Caco-2 (cell line): Measurements from ENCODE around the gene ZNF90. TPM values are rescaled to one million over a fixed set of nuclear protein-coding genes. Genes with fewer than 3 reads are reported as not detected.

Source experiments
- BruUV-seq: library from RNA; stranded (reverse); fragments of 400-500 nt; replicated peaks from 2 replicates; lab custom pipeline; 2021; lab: Mats Ljungman, UMichigan
- CTCF ChIA-PET: fragments of 300-600 bp; sonication (Branson Sonifier 250); formaldehyde crosslinking; loops from one replicate; lab custom pipeline; 2022; ENCODE audit warnings: antibody characterized with exemption; lab: Charles Lee
- POLR2A ChIA-PET: fragments of 300-600 bp; sonication (Branson Sonifier 250); formaldehyde crosslinking; loops from one replicate; lab custom pipeline; 2022; ENCODE audit warnings: antibody characterized with exemption; lab: Charles Lee
- DNase-seq, 2 experiments: peaks; one replicate each; pipeline versions ENCODE4 v3.0.0 to v3.0.0-alpha.2; 2020 to 2022
- H3K27me3 ChIP-seq: replicated peaks from 2 replicates; pipeline ENCODE4 v1.6.0; 2011; ENCODE audit warnings: low read length; ENCODE audit not compliant: control insufficient read depth, insufficient read depth
- H3K36me3 ChIP-seq: 2 replicates; pipeline ENCODE4 v1.5.1; 2011; ENCODE audit warnings: low read length; ENCODE audit not compliant: control insufficient read depth, insufficient read depth
- H3K4me1 ChIP-seq: fragments of 250-450 bp; sonication (Bioruptor Pico); 2 replicates; pipeline ENCODE4 v1.5.1; 2020; ENCODE audit warnings: mild to moderate bottlenecking
- H3K4me3 ChIP-seq: 2 replicates; pipeline ENCODE4 v1.5.1; 2011; ENCODE audit warnings: low read depth, mild to moderate bottlenecking, control low read depth, low read length
- H3K9me3 ChIP-seq: fragments of 250-450 bp; sonication (Bioruptor Pico); 2 replicates; pipeline ENCODE4 v1.5.1; 2020; ENCODE audit warnings: mild to moderate bottlenecking, moderate library complexity
- H3K27ac Mint-ChIP-seq: one replicate; pipeline ENCODE4 v1.8.0; 2022; ENCODE audit warnings: mixed read lengths; ENCODE audit not compliant: unreplicated experiment
- H3K27me3 Mint-ChIP-seq: one replicate; pipeline ENCODE4 v1.8.0; 2022; ENCODE audit warnings: mixed read lengths; ENCODE audit not compliant: insufficient read depth, unreplicated experiment
- H3K36me3 Mint-ChIP-seq: one replicate; pipeline ENCODE4 v1.8.0; 2022; ENCODE audit warnings: mild to moderate bottlenecking, mixed read lengths; ENCODE audit not compliant: insufficient read depth, unreplicated experiment
- H3K4me1 Mint-ChIP-seq: one replicate; pipeline ENCODE4 v1.8.0; 2022; ENCODE audit warnings: low read depth, mixed read lengths; ENCODE audit not compliant: unreplicated experiment
- H3K4me3 Mint-ChIP-seq: one replicate; pipeline ENCODE4 v1.8.0; 2022; ENCODE audit warnings: mild to moderate bottlenecking, moderate library complexity, mixed read lengths; ENCODE audit not compliant: unreplicated experiment
- H3K9me3 Mint-ChIP-seq: one replicate; pipeline ENCODE4 v1.8.0; 2022; ENCODE audit warnings: mixed read lengths; ENCODE audit not compliant: unreplicated experiment
- CTCF ChIP-seq, 2 experiments: fragments of 200-600 bp in 1 of 2; IDR thresholded peaks; 1 replicate in 1 of 2; 2 replicates in 1 of 2; pipeline versions ENCODE4 v1.5.1 to v1.8.0; 2011 to 2022; ENCODE audit warnings: antibody characterized with exemption in 1 of 2, control low read depth in 1 of 2, inconsistent platforms in 1 of 2, low read depth in 1 of 2, low read length in 1 of 2, mild to moderate bottlenecking in 1 of 2, moderate library complexity in 1 of 2; ENCODE audit not compliant: insufficient read depth in 1 of 2, severe bottlenecking in 1 of 2, unreplicated experiment in 1 of 2
- intact Hi-C: fragments of 100-400 bp; cut with micrococcal nuclease; formaldehyde crosslinking; loops from one replicate; pipeline ENCODE4 v1.10.0; 2022; ENCODE audit not compliant: unreplicated experiment
- total RNA-seq: library from RNA; stranded (reverse); gene quantifications from 2 replicates; pipeline ENCODE4 v1.2.3, GENCODE V29; 2022

Gene ZNF90
- total RNA-seq, 1 experiment from 2014 or later: 7.1 TPM

GRCh38 chr19:20164456-20164855 is 86.7 kb downstream of the ZNF90 start:
- Mint-ChIP-seq H3K4me3 (no peak overlapping the region), H3K36me3 (no peaks in the 10 kb centered on the region), H3K9me3 (peaks cover 32% of the 10 kb centered on the region), H3K27ac (no peak overlapping the region), H3K27me3 (no peaks in the 10 kb centered on the region), H3K4me1 (no peaks in the 10 kb centered on the region)
- Histone ChIP-seq H3K27me3 (no peaks in the 10 kb centered on the region), H3K4me1 (no peaks in the 10 kb centered on the region), H3K36me3 (no peaks in the 10 kb centered on the region), H3K9me3 (peaks cover 9% of the 10 kb centered on the region; the same call in 1 of the 2 replicates), H3K4me3 (no peak overlapping the region)
- BruUV-seq: no TSS peak
- intact Hi-C loops: no loop called here
- no peak for TF ChIP-seq CTCF (IDR thresholded peaks at IDR 0.05; ENCODE audit: insufficient read depth in 1 of 2, low read depth in 1 of 2, low read length in 1 of 2, severe bottlenecking in 1 of 2, unreplicated experiment in 1 of 2)
- ChIA-PET POLR2A (no interaction called here), CTCF (no interaction called here)
- no peak for DNase-seq

GRCh38 chr19:20165971-20166592 is 88.3 kb downstream of the ZNF90 start:
- no peaks in the 10 kb centered on the region for H3K36me3 Mint-ChIP-seq
- Histone ChIP-seq H3K9me3 (peaks cover 9% of the 10 kb centered on the region; the same call in 1 of the 2 replicates), H3K36me3 (no peaks in the 10 kb centered on the region), H3K4me3 (no peak overlapping the region), H3K4me1 (no peaks in the 10 kb centered on the region), H3K27me3 (no peaks in the 10 kb centered on the region)
- TF ChIP-seq CTCF (IDR thresholded peaks at IDR 0.05; ENCODE audit: insufficient read depth in 1 of 2, low read depth in 1 of 2, low read length in 1 of 2, severe bottlenecking in 1 of 2, unreplicated experiment in 1 of 2): no peak
- no peak overlapping the region for H3K27ac Mint-ChIP-seq
- no TSS peak for BruUV-seq
- no peak overlapping the region for H3K4me3 Mint-ChIP-seq
- H3K27me3 Mint-ChIP-seq: no peaks in the 10 kb centered on the region
- CTCF ChIA-PET: no interaction called here
- no peak for DNase-seq
- H3K9me3 Mint-ChIP-seq: peaks cover 28% of the 10 kb centered on the region
- no peaks in the 10 kb centered on the region for H3K4me1 Mint-ChIP-seq
- POLR2A ChIA-PET: no interaction called here
- intact Hi-C loops: no loop called here

GRCh38 chr19:20167020-20167644 is 89.3 kb downstream of the ZNF90 start, which contains the start of gene ZNF486:
Gene ZNF486 (plus strand): TSS chr19:20167214. CDS start chr19:20167331, 117 bp downstream.
- no peak within 1 kb of the TSS for H3K27ac Mint-ChIP-seq
- H3K9me3 Mint-ChIP-seq: peaks cover 28% of the 10 kb centered on the region
- BruUV-seq: TSS peak; percentile 67
- Histone ChIP-seq H3K4me3 (peak within 1 kb of the TSS; percentile 35), H3K4me1 (no peaks in the 10 kb centered on the region), H3K36me3 (no peaks in the 10 kb centered on the region), H3K27me3 (no peaks in the 10 kb centered on the region), H3K9me3 (peaks cover 9% of the 10 kb centered on the region; the same call in 1 of the 2 replicates)
- H3K36me3 Mint-ChIP-seq: peaks cover 6% of the 10 kb centered on the region
- no peak for TF ChIP-seq CTCF (IDR thresholded peaks at IDR 0.05; ENCODE audit: insufficient read depth in 1 of 2, low read depth in 1 of 2, low read length in 1 of 2, severe bottlenecking in 1 of 2, unreplicated experiment in 1 of 2)
- no peaks in the 10 kb centered on the region for H3K4me1 Mint-ChIP-seq
- peak; percentile 45 to 72 for DNase-seq
- ChIA-PET POLR2A (no interaction called here), CTCF (no interaction called here)
- no peaks in the 10 kb centered on the region for H3K27me3 Mint-ChIP-seq
- intact Hi-C loops: no loop called here
- H3K4me3 Mint-ChIP-seq: peak within 1 kb of the TSS; percentile 60
